NCI-H774 (cell line): ENCODE measurements around the gene ZSCAN4.

Source experiments
- DNase-seq: peaks from one replicate; lab custom pipeline; 2025; lab: John Stamatoyannopoulos, UW

The ZSCAN4 gene

GRCh38 chr19:57682226-57682766, 13.6 kb downstream of the ZSCAN4 start:
- no peak for DNase-seq

GRCh38 chr19:57686727-57687126, 18.0 kb downstream of the ZSCAN4 start:
- DNase-seq, result no peak

- DNase-seq, result no peak
These were observed 18.8 kb downstream of the ZSCAN4 start for GRCh38 chr19:57687363-57688010.

- DNase-seq, result no peak
These were observed 19.5 kb downstream of the ZSCAN4 start for GRCh38 chr19:57688011-57688763.

DNA sequence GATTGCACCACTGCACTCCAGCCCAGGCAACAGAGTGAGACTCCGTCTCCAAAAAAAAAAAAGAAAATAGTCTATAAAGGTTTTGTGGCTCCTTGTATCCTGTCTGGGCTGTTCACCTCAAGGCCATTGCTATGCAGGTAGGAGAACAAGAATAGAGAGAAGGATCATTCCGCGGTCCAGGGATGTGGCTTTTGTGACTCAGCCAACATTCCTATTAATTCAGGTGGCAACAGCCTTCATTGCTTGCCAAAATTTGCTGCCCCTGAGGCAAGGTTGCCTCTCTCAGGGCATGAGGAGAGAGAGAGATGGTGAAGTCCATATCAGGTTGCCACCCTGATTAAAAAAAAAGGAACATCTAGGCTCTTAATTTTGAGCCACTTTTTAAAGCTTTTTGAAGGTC, 21.0 kb downstream of the ZSCAN4 start:
- no peak for DNase-seq

GRCh38 chr19:57701625-57702024, 32.9 kb downstream of the ZSCAN4 start:
- DNase-seq, result no peak

- DNase-seq, result no peak
These were observed 37.6 kb downstream of the ZSCAN4 start for GRCh38 chr19:57706346-57706745.

DNA sequence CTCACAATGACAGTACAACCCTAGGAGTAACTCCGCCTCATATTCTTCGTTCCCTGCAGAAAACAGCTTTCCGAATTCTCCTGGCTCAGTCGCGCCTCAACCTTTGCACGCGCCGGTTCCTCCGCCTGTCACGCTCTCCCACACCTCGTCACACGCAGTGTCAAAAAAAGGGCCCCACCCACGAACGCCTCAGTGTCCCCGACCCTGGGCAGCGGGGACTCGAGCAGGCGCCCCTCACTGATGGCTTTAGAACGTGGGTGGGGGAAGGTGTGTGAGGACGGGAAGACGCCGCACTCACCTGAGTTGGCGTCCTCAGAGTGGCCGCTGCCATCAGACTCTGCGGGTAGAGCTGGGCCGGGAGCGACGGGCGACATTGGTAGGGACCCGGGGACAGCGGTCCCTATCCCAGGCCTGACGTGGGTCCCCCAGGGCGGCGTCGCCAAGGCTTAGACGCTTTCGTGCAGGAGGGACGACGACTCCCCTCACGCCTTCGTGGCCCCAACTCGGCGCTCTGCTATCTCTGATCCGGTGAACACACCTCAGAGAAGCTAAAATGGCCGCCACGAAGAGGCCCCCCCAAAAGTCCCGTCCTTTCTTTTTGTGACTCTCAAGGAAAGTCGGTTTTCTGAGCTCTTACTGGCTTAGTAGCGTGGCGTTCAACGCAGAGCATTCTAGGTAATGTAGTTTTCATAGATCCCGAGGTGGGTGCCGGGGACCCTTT, 40.1 kb downstream of the ZSCAN4 start, which contains the start of gene ZNF154:
TSS of gene ZNF154 (minus strand) at position 564 of the 721 bp plus-strand sequence. CDS start at position 331, 233 bp downstream.
- DNase-seq, result no peak

GRCh38 chr19:57709616-57710015, 40.9 kb downstream of the ZSCAN4 start:
- DNase-seq, result no peak

GRCh38 chr19:57712222-57712621, 43.5 kb downstream of the ZSCAN4 start:
- DNase-seq, result no peak

DNA sequence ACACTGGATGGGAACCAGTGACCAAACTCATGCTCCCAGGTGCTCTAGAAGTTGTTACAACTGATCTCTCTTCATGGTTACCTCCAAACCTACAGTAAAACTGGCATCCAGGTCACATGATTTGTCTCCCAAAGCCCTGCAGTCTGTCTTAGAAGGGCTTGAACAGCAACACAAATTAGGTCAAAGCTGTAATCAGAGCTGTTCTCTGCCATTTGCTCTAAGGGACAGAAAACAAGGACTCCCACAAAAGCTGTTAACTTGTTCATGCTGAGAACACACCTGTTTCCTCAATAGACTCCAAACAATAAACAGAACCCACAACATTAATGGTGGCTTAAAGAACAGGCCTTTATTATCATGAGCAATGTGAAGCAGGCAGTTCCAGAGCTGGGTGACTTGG, 50.7 kb downstream of the ZSCAN4 start:
- DNase-seq, result no peak

GRCh38 chr19:57719901-57720519, 51.3 kb downstream of the ZSCAN4 start:
- no peak for DNase-seq

- no peak for DNase-seq
These were observed 52.1 kb downstream of the ZSCAN4 start for GRCh38 chr19:57720878-57721277.
